IMR-90 (cell line): ENCODE measurements around the gene DIP2C. TPM values are rescaled to one million over a fixed set of nuclear protein-coding genes. Genes with fewer than 3 reads are reported as not detected.

ENCODE experiments used
- ATAC-seq: fragments of 200-7000 bp; cut with Tn5 transposase; 2 replicates; pipeline ENCODE4 v1.9.1; 2020; ENCODE audit warnings: low read depth, mild to moderate bottlenecking, moderate library complexity
- BruUV-seq: library from RNA; stranded (reverse); fragments of 400-500 nt; replicated peaks from 2 replicates; lab custom pipeline; 2021; lab: Mats Ljungman, UMichigan
- CTCF ChIA-PET: fragments of 300-600 bp; formaldehyde crosslinking; extraction: SDS; loops from one replicate; lab custom pipeline; 2021; ENCODE audit warnings: antibody characterized with exemption; lab: Yijun Ruan, JAX
- POLR2A ChIA-PET: fragments of 300-600 bp; sonication (Branson Sonifier 250); formaldehyde crosslinking; loops from one replicate; lab custom pipeline; 2022; ENCODE audit warnings: antibody characterized with exemption; ENCODE audit not compliant: unreplicated experiment; lab: Charles Lee
- DNase-seq: peaks from one replicate; pipeline ENCODE4 v3.0.0; 2013
- H2AFZ ChIP-seq: replicated peaks from 2 replicates; pipeline ENCODE3; 2013; ENCODE audit warnings: low read length, mild to moderate bottlenecking; ENCODE audit not compliant: poor library complexity
- H2AK5ac ChIP-seq: 2 replicates; pipeline ENCODE4 v1.6.1; 2013; ENCODE audit warnings: low read depth, low read length, inconsistent platforms
- H2AK9ac ChIP-seq: replicated peaks from 2 replicates; pipeline ENCODE3; 2013; ENCODE audit warnings: mild to moderate bottlenecking, low read depth, low read length, moderate library complexity; ENCODE audit not compliant: poor library complexity
- H2BK120ac ChIP-seq: 2 replicates; pipeline ENCODE4 v1.6.1; 2013; ENCODE audit warnings: low read depth, low read length, inconsistent platforms
- H2BK15ac ChIP-seq: 3 replicates; pipeline ENCODE4 v1.6.1; 2013; ENCODE audit warnings: low read depth, low read length, inconsistent platforms
- H2BK20ac ChIP-seq: 2 replicates; pipeline ENCODE4 v1.6.1; 2013; ENCODE audit warnings: low read depth, mild to moderate bottlenecking, inconsistent platforms, low read length, moderate library complexity
- H2BK5ac ChIP-seq: 2 replicates; pipeline ENCODE4 v1.6.1; 2013; ENCODE audit warnings: mild to moderate bottlenecking, low read depth, low read length, inconsistent platforms; ENCODE audit not compliant: poor library complexity, severe bottlenecking
- H3K14ac ChIP-seq: replicated peaks from 2 replicates; pipeline ENCODE4 v1.6.1; 2013; ENCODE audit warnings: low read depth, low read length, inconsistent platforms
- H3K18ac ChIP-seq: 2 replicates; pipeline ENCODE4 v1.6.1; 2013; ENCODE audit warnings: low read depth, low read length, control low read depth
- H3K23ac ChIP-seq: 2 replicates; pipeline ENCODE4 v1.6.1; 2013; ENCODE audit warnings: low read depth, low read length, inconsistent platforms
- H3K27ac ChIP-seq: 2 replicates; pipeline ENCODE4 v1.5.1; 2013; ENCODE audit warnings: mild to moderate bottlenecking, control low read depth, low read length; ENCODE audit not compliant: insufficient read depth
- H3K27me3 ChIP-seq: 2 replicates; pipeline ENCODE4 v1.6.1; 2013; ENCODE audit warnings: low read length; ENCODE audit not compliant: control insufficient read depth, insufficient read depth
- H3K36me3 ChIP-seq: 2 replicates; pipeline ENCODE4 v1.6.1; 2013; ENCODE audit warnings: low read length, mixed read lengths; ENCODE audit not compliant: control insufficient read depth, insufficient read depth
- H3K4ac ChIP-seq: 2 replicates; pipeline ENCODE4 v1.6.1; 2013; ENCODE audit warnings: low read depth, low read length, inconsistent platforms
- H3K4me1 ChIP-seq: 2 replicates; pipeline ENCODE4 v1.6.1; 2013; ENCODE audit warnings: low read length, mixed read lengths; ENCODE audit not compliant: control insufficient read depth, insufficient read depth
- H3K4me2 ChIP-seq: 2 replicates; pipeline ENCODE4 v1.6.1; 2013; ENCODE audit warnings: low read depth, mild to moderate bottlenecking, control low read depth, low read length, moderate library complexity
- H3K4me3 ChIP-seq: 2 replicates; pipeline ENCODE4 v1.5.1; 2013; ENCODE audit warnings: low read depth, mild to moderate bottlenecking, control low read depth, low read length, moderate library complexity; ENCODE audit not compliant: insufficient read depth
- H3K56ac ChIP-seq: 2 replicates; pipeline ENCODE4 v1.6.1; 2013; ENCODE audit warnings: low read length, inconsistent platforms; ENCODE audit not compliant: insufficient read depth; ENCODE audit errors: extremely low read depth
- H3K79me1 ChIP-seq, 2 experiments: 2 replicates each; pipeline ENCODE4 v1.6.1; 2013; ENCODE audit warnings: low read length in 2 of 2, inconsistent platforms in 1 of 2, low read depth in 1 of 2
- H3K9ac ChIP-seq: 2 replicates; pipeline ENCODE4 v1.6.1; 2013; ENCODE audit warnings: low read depth, low read length, control low read depth
- H3K9me1 ChIP-seq: 2 replicates; pipeline ENCODE4 v1.6.1; 2013; ENCODE audit warnings: low read length, inconsistent platforms; ENCODE audit not compliant: insufficient read depth
- H3K9me3 ChIP-seq: 2 replicates; pipeline ENCODE4 v1.6.1; 2013; ENCODE audit warnings: low read length; ENCODE audit not compliant: control insufficient read depth, insufficient read depth
- H4K20me1 ChIP-seq: 2 replicates; pipeline ENCODE4 v1.6.1; 2013; ENCODE audit warnings: low read length, inconsistent platforms; ENCODE audit not compliant: insufficient read depth
- H4K5ac ChIP-seq: 2 replicates; pipeline ENCODE4 v1.6.1; 2013; ENCODE audit warnings: mild to moderate bottlenecking, low read depth, low read length, control low read depth
- H4K8ac ChIP-seq, 2 experiments: 2 replicates each; pipeline ENCODE4 v1.6.1; 2013; ENCODE audit warnings: low read depth in 2 of 2, low read length in 2 of 2, control low read depth in 1 of 2, inconsistent platforms in 1 of 2
- H4K91ac ChIP-seq: 2 replicates; pipeline ENCODE4 v1.6.1; 2013; ENCODE audit warnings: low read depth, low read length, inconsistent platforms; ENCODE audit not compliant: insufficient read depth
- BHLHE40 ChIP-seq: fragments of 150-350 bp; IDR thresholded peaks from 2 replicates; pipeline ENCODE4 v1.6.1; 2016; ENCODE audit warnings: mild to moderate bottlenecking, low read depth, low read length
- CEBPB ChIP-seq: IDR thresholded peaks from 2 replicates; pipeline ENCODE4 v1.6.1; 2012; ENCODE audit warnings: low read depth, low read length, improper control_type of control experiment
- CTCF ChIP-seq: conservative IDR thresholded peaks from 2 replicates; pipeline ENCODE4 v1.5.1; 2012; ENCODE audit warnings: mild to moderate bottlenecking, low read depth, low read length, improper control_type of control experiment
- ELK1 ChIP-seq: fragments of 150-350 bp; IDR thresholded peaks from 2 replicates; pipeline ENCODE4 v1.6.1; 2016; ENCODE audit warnings: low read depth, mild to moderate bottlenecking, low read length, moderate library complexity, borderline replicate concordance
- FOS ChIP-seq: fragments of 150-350 bp; IDR thresholded peaks from 2 replicates; pipeline ENCODE4 v1.6.1; 2016; ENCODE audit warnings: low read depth, low read length
- MAZ ChIP-seq: IDR thresholded peaks from 2 replicates; pipeline ENCODE4 v1.6.1; 2012; ENCODE audit warnings: low read depth, mild to moderate bottlenecking, low read length, improper control_type of control experiment, moderate library complexity, borderline replicate concordance
- MXI1 ChIP-seq: IDR thresholded peaks from 2 replicates; pipeline ENCODE4 v1.6.1; 2012; ENCODE audit warnings: low read depth, mild to moderate bottlenecking, low read length, moderate library complexity, borderline replicate concordance
- RAD21 ChIP-seq: IDR thresholded peaks from 2 replicates; pipeline ENCODE4 v1.6.1; 2012; ENCODE audit warnings: low read length, improper control_type of control experiment
- RCOR1 ChIP-seq: IDR thresholded peaks from 2 replicates; pipeline ENCODE4 v1.6.1; 2012; ENCODE audit warnings: mild to moderate bottlenecking, low read length, improper control_type of control experiment; ENCODE audit not compliant: insufficient replicate concordance
- RFX5 ChIP-seq: IDR thresholded peaks from 2 replicates; pipeline ENCODE4 v1.8.0; 2012; ENCODE audit warnings: low read depth, mild to moderate bottlenecking, low read length, moderate library complexity
- SMC3 ChIP-seq: fragments of 150-350 bp; IDR thresholded peaks from 2 replicates; pipeline ENCODE4 v1.6.1; 2016; ENCODE audit warnings: low read depth, mild to moderate bottlenecking, antibody characterized with exemption, low read length, moderate library complexity
- WGBS, 2 experiments: methylation state at CpG; one replicate each; pipeline versions ENCODE4 v1.1.5 to v1.1.7; 2013; ENCODE audit warnings: missing lambda C conversion rate in 2 of 2; ENCODE audit not compliant: insufficient read length in 1 of 2; ENCODE audit errors: extremely low coverage in 2 of 2; 5-methylcytosine and 5-hydroxymethylcytosine counted together
- dilution Hi-C: fragments of 300-500 bp; cut with HindIII; formaldehyde crosslinking; loops from one replicate; pipeline ENCODE4 v1.14.3; 2018; ENCODE audit warnings: low sequenced_read_pairs; ENCODE audit not compliant: unreplicated experiment
- in situ Hi-C: fragments of 300-500 bp; cut with MboI; formaldehyde crosslinking; loops from 3 replicates; pipeline ENCODE4 v1.14.3; 2019; ENCODE audit warnings: low sequenced_read_pairs, inconsistent platforms, mixed read lengths
- intact Hi-C: fragments of 100-400 bp; cut with micrococcal nuclease; formaldehyde crosslinking; loops from 2 replicates; pipeline ENCODE4 v1.10.0; 2022
- polyA plus RNA-seq, 3 experiments: library from polyadenylated mRNA; depleted of rRNA; stranded (reverse); fragments of >200 nt; gene quantifications; 2 replicates each; pipeline ENCODE4 v1.2.3, GENCODE V29; 2012; ENCODE audit warnings: low replicate concordance in 1 of 3
- total RNA-seq: library from RNA; depleted of rRNA; stranded (reverse); fragments of >200 nt; gene quantifications from 2 replicates; pipeline ENCODE4 v1.2.3, GENCODE V29; 2012

The DIP2C gene
- total and polyA plus RNA-seq, 2 of the 4 experiments (the other 2 are of a cell fraction) = 8.6 to 17.3 TPM

- TF ChIP-seq CEBPB = 0 out of 2 replicates have a peak, but pooled peaks have one; percentile 1
- TF ChIP-seq SMC3 = peak; percentile 27; the same call in 1 of the 2 replicates
Observed at GRCh38 chr10:683448-684071, 5.9 kb downstream of the DIP2C start (continued).

- no peak for TF ChIP-seq MAZ
- no peak for TF ChIP-seq FOS
- no peak for TF ChIP-seq CEBPB
- TF ChIP-seq RAD21 = no peak
- no peak for TF ChIP-seq ELK1
- no peak for TF ChIP-seq CTCF
- TF ChIP-seq MXI1 = no peak
- no peak for TF ChIP-seq BHLHE40
- no peak for TF ChIP-seq RCOR1
- TF ChIP-seq SMC3 = no peak
- no peak for TF ChIP-seq RFX5
- Histone ChIP-seq H4K5ac (peak overlapping the region; percentile 55), H2BK20ac (peak overlapping the region; percentile 68), H3K4me2 (peak overlapping the region; percentile 88), H2AFZ (peak overlapping the region; percentile 7), H4K91ac (peak overlapping the region; percentile 67), H3K56ac (peak overlapping the region; percentile 55), H2BK15ac (peak overlapping the region; percentile 13; the same call in 1 of the 3 replicates), H3K9ac (peak overlapping the region; percentile 48; the same call in 1 of the 2 replicates), H3K27me3 (no peaks in the 10 kb centered on the region), H4K8ac (peak overlapping the region; percentile 61 to 84), H3K79me1 (peaks cover 12 to 82% of the 10 kb centered on the region in 2 experiments), H3K9me1 (peaks cover 36% of the 10 kb centered on the region), H3K36me3 (0 out of 2 replicates have a peak, but pooled peaks cover 2% of the 10 kb centered on the region), H4K20me1 (peaks cover 78% of the 10 kb centered on the region), H2AK5ac (peak overlapping the region; percentile 26), H3K18ac (peak overlapping the region; percentile 65), H2AK9ac (peak overlapping the region; percentile 56), H3K4ac (peak overlapping the region; percentile 77), H3K27ac (peak overlapping the region; percentile 72), H3K4me3 (peak overlapping the region; percentile 33), H3K4me1 (peaks cover 31% of the 10 kb centered on the region), H3K23ac (peak overlapping the region; percentile 19), H3K9me3 (no peaks in the 10 kb centered on the region), H3K14ac (peak overlapping the region; percentile 59), H2BK120ac (peak overlapping the region; percentile 40), H2BK5ac (peak overlapping the region; percentile 87)
- dilution Hi-C loops = no loop called here
- no TSS peak for BruUV-seq
- 90% methylated on average over 6 of the region's 14 CpGs; no CpG with 5 or more reads in 1 of the 2 experiments for WGBS, 2 experiments
- in situ Hi-C loops = loop anchor here (25.0 kb wide), 1 partner anchor 171 kb away; no protein-coding TSS in a partner anchor
- no peak for DNase-seq
- ATAC-seq = no peak
- ChIA-PET POLR2A (no interaction called here), CTCF (interaction anchor here (0.6 kb wide), 1 partner anchor 170 kb away, joined by 5 read pairs; no protein-coding TSS in a partner anchor)
- intact Hi-C loops = loop anchor here (2.0 to 5.0 kb wide), 2 partner anchors 86 to 172 kb away; no protein-coding TSS in a partner anchor
Observed at GRCh38 chr10:682931-683447, 6.5 kb downstream of the DIP2C start.
